HepG2 (cell line): Measurements from ENCODE around the gene NOVA2. TPM values are rescaled to one million over a fixed set of nuclear protein-coding genes. Genes with fewer than 3 reads are reported as not detected.

ENCODE experiments used
- CBX2 ChIP-seq, 2 experiments: fragments of 200-600 bp in 1 of 2; sonication (generic); formaldehyde crosslinking in 1 of 2; IDR thresholded peaks; 2 replicates each; pipeline versions ENCODE4 v1.7.0 to v1.8.1; 2018 to 2022; ENCODE audit warnings: low read depth in 2 of 2, low read length in 1 of 2, mild to moderate bottlenecking in 1 of 2, missing genetic modification reagents in 1 of 2
- CCAR2 ChIP-seq: fragments of 200-400 bp; formaldehyde crosslinking; optimal IDR thresholded peaks from 2 replicates; pipeline ENCODE3; 2018; ENCODE audit warnings: low read depth, mild to moderate bottlenecking, low read length, moderate library complexity
- CEBPG ChIP-seq: IDR thresholded peaks from 2 replicates; pipeline ENCODE4 v1.6.1; 2016
- CENPX ChIP-seq: sonication (generic); formaldehyde crosslinking; IDR thresholded peaks from 2 replicates; pipeline ENCODE4 v1.9.0; 2021; ENCODE audit warnings: mild to moderate bottlenecking, missing genetic modification reagents, moderate library complexity
- CSRNP1 ChIP-seq: sonication (generic); formaldehyde crosslinking; IDR thresholded peaks from 2 replicates; pipeline ENCODE4 v1.8.1; 2023; ENCODE audit warnings: mild to moderate bottlenecking, missing genetic modification reagents
- ERF ChIP-seq: IDR thresholded peaks from 2 replicates; pipeline ENCODE4 v1.6.1; 2018; ENCODE audit warnings: missing biosample characterization, missing genetic modification reagents
- FOXK1 ChIP-seq: sonication (generic); formaldehyde crosslinking; IDR thresholded peaks from 2 replicates; pipeline ENCODE4 v1.4.0; 2020; ENCODE audit warnings: low read depth, missing genetic modification reagents, borderline replicate concordance
- LCORL ChIP-seq, 2 experiments: fragments of 450-650 bp in 1 of 2; sonication (generic) in 1 of 2; formaldehyde crosslinking in 1 of 2; IDR thresholded peaks; 2 replicates each; pipeline versions ENCODE4 v1.5.0 to v1.6.1; 2017 to 2020; ENCODE audit warnings: antibody characterized with exemption in 1 of 2, missing genetic modification reagents in 1 of 2
- MIER2 ChIP-seq: IDR thresholded peaks from 2 replicates; pipeline ENCODE4 v1.6.1; 2016; ENCODE audit warnings: missing biosample characterization, missing genetic modification reagents
- ZBTB40 ChIP-seq, 2 experiments: fragments of 450-650 bp in 1 of 2; sonication (generic) in 1 of 2; formaldehyde crosslinking in 1 of 2; IDR thresholded peaks; 2 replicates each; pipeline versions ENCODE4 v1.6.1 to v1.8.0; 2016 to 2022; ENCODE audit warnings: antibody characterized with exemption in 1 of 2, mild to moderate bottlenecking in 1 of 2, missing genetic modification reagents in 1 of 2
- ZNF230 ChIP-seq: sonication (generic); formaldehyde crosslinking; IDR thresholded peaks from 2 replicates; pipeline ENCODE4 v1.4.0; 2020; ENCODE audit warnings: mild to moderate bottlenecking, missing genetic modification reagents
- ZNF501 ChIP-seq: sonication (generic); formaldehyde crosslinking; IDR thresholded peaks from 2 replicates; pipeline ENCODE4 v1.5.1; 2020; ENCODE audit warnings: mild to moderate bottlenecking, moderate library complexity, missing genetic modification reagents
- ZNF619 ChIP-seq: sonication (generic); formaldehyde crosslinking; IDR thresholded peaks from 2 replicates; pipeline ENCODE4 v1.4.0; 2020; ENCODE audit warnings: mild to moderate bottlenecking, missing genetic modification reagents
- ZNF720 ChIP-seq: sonication (generic); formaldehyde crosslinking; IDR thresholded peaks from 2 replicates; pipeline ENCODE4 v1.4.0; 2020; ENCODE audit warnings: missing genetic modification reagents
- ZSCAN9 ChIP-seq: IDR thresholded peaks from 2 replicates; pipeline ENCODE4 v1.6.1; 2016; ENCODE audit warnings: borderline replicate concordance
- polyA plus RNA-seq, 8 experiments: library from polyadenylated mRNA; depleted of rRNA in 3 of 8; stranded (reverse) in 7 of 8; unstranded in 1 of 8; fragments of >200 nt; fragmentation: Illumina TruSeq in 4 of 8; extraction: Trizol in 4 of 8; gene quantifications; 2 replicates each; pipeline versions ENCODE4 v1.2.1 to v1.2.3, GENCODE V29; 2011 to 2016; ENCODE audit warnings: low read depth in 4 of 8, missing spikeins in 1 of 8, mixed read lengths in 1 of 8; ENCODE audit not compliant: insufficient read depth in 1 of 8
- total RNA-seq, 5 experiments: library from RNA; depleted of rRNA; stranded (reverse); fragments of >200 nt; fragmentation: Illumina TruSeq; extraction: Trizol; gene quantifications; 2 replicates each; pipeline ENCODE4 v1.2.3, GENCODE V29; 2016; ENCODE audit warnings: low read depth in 1 of 5
- TF ChIP-seq, protein P1 (sequence below): sonication (generic); formaldehyde crosslinking; IDR thresholded peaks from 2 replicates; pipeline ENCODE4 v1.8.0; 2022; ENCODE audit warnings: mild to moderate bottlenecking, missing genetic modification reagents; ENCODE audit not compliant: insufficient replicate concordance

Gene NOVA2
- total and polyA plus RNA-seq, 2 of the 13 experiments (the other 11 are each of a cell fraction or from before 2014, with no cell fraction given), result not detected

- TF ChIP-seq ZBTB40 (IDR thresholded peaks at IDR 0.05) (no peak), ZBTB40 (CRISPR knock-in tag; IDR thresholded peaks at IDR 0.05) (no peak), ZNF720 (CRISPR knock-in tag) (no peak), ZNF619 (CRISPR knock-in tag) (no peak; the same call in 1 of the 2 replicates), CENPX (CRISPR knock-in tag) (no peak), ZSCAN9 (CRISPR knock-in tag) (no peak), ZNF230 (CRISPR knock-in tag) (no peak), CBX2 (IDR thresholded peaks at IDR 0.05; ENCODE audit: low read depth, low read length) (no peak), CBX2 (CRISPR knock-in tag; IDR thresholded peaks at IDR 0.05; ENCODE audit: low read depth) (no peak), LCORL (IDR thresholded peaks at IDR 0.05) (no peak), LCORL (CRISPR knock-in tag; IDR thresholded peaks at IDR 0.05) (no peak; the same call in 1 of the 2 replicates), ERF (CRISPR knock-in tag) (no peak; the same call in 1 of the 2 replicates), CEBPG (peak; percentile 82), FOXK1 (CRISPR knock-in tag) (no peak), MIER2 (CRISPR knock-in tag) (no peak), CCAR2 (no peak), CSRNP1 (CRISPR knock-in tag) (no peak), ZNF501 (CRISPR knock-in tag) (no peak; the same call in 1 of the 2 replicates)
- TF ChIP-seq, protein P1, sequence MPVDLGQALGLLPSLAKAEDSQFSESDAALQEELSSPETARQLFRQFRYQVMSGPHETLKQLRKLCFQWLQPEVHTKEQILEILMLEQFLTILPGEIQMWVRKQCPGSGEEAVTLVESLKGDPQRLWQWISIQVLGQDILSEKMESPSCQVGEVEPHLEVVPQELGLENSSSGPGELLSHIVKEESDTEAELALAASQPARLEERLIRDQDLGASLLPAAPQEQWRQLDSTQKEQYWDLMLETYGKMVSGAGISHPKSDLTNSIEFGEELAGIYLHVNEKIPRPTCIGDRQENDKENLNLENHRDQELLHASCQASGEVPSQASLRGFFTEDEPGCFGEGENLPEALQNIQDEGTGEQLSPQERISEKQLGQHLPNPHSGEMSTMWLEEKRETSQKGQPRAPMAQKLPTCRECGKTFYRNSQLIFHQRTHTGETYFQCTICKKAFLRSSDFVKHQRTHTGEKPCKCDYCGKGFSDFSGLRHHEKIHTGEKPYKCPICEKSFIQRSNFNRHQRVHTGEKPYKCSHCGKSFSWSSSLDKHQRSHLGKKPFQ (CRISPR knock-in tag), result no peak
These were observed 87.9 kb downstream of the NOVA2 start, which contains the start of gene IRF2BP1 (continued) for GRCh38 chr19:45885556-45886426.
